HCT116 (cell line): Measurements from ENCODE around the gene SLC35F6. TPM values are rescaled to one million over a fixed set of nuclear protein-coding genes. Genes with fewer than 3 reads are reported as not detected.

Source experiments
- ATAC-seq: fragments of 200-7000 bp; cut with Tn5 transposase; 2 replicates; pipeline ENCODE4 v1.9.1; 2020; ENCODE audit warnings: mild to moderate bottlenecking, moderate library complexity
- BruUV-seq: library from RNA; stranded (reverse); fragments of 400-500 nt; replicated peaks from 2 replicates; lab custom pipeline; 2021; lab: Mats Ljungman, UMichigan
- CTCF ChIA-PET: fragments of 300-600 bp; sonication (Branson Sonifier 250); formaldehyde crosslinking; loops from one replicate; lab custom pipeline; 2021; ENCODE audit warnings: antibody characterized with exemption; lab: Charles Lee
- POLR2A ChIA-PET: fragments of 300-600, 350-600 bp; sonication (Branson Sonifier 250); formaldehyde crosslinking; loops from one replicate; lab custom pipeline; 2021; ENCODE audit warnings: antibody characterized with exemption; lab: Charles Lee
- RAD21 ChIA-PET, 2 experiments: fragments of 300-600 bp; sonication (Branson Sonifier 250); formaldehyde crosslinking; loops; one replicate each; lab custom pipeline; 2023; ENCODE audit warnings: low total read pairs in 2 of 2; ENCODE audit not compliant: uncharacterized antibody in 2 of 2, unreplicated experiment in 2 of 2, low non-redundant PET in 1 of 2; lab: Charles Lee
- DNase-seq: peaks from one replicate; pipeline ENCODE4 v3.0.0-alpha.2; 2010; ENCODE audit warnings: low read depth, low spot score
- H2AFZ ChIP-seq: fragments of 200-600 bp; shearing (Covaris generic), sonication (generic); 2 replicates; pipeline ENCODE4 v1.6.1; 2017; ENCODE audit warnings: low read depth, mixed run types, mixed read lengths, antibody characterized with exemption, low read length; ENCODE audit not compliant: poor library complexity, severe bottlenecking
- H3K27ac ChIP-seq: 2 replicates; pipeline ENCODE4 v1.5.1; 2012; ENCODE audit warnings: low read depth, low read length
- H3K27me3 ChIP-seq: fragments of 200-600 bp; sonication (generic); 2 replicates; pipeline ENCODE4 v1.6.1; 2016; ENCODE audit warnings: mixed run types, low read length, mixed read lengths; ENCODE audit not compliant: insufficient read depth
- H3K36me3 ChIP-seq, 2 experiments: fragments of 200-500 bp in 1 of 2; fragments of 200-600 bp in 1 of 2; sonication (Bioruptor generic) in 1 of 2; sonication (generic) in 1 of 2; 2 replicates each; pipeline versions ENCODE4 v1.5.1 to v1.6.1; 2014 to 2016; ENCODE audit warnings: low read length in 2 of 2, inconsistent platforms in 1 of 2, mixed read lengths in 1 of 2, mixed run types in 1 of 2; ENCODE audit not compliant: insufficient read depth in 2 of 2, control insufficient read depth in 1 of 2
- H3K4me1 ChIP-seq, 2 experiments: fragments of 200-600 bp in 1 of 2; sonication (generic) in 1 of 2; 2 replicates each; pipeline versions ENCODE4 v1.5.1 to v1.6.1; 2012 to 2017; ENCODE audit warnings: low read length in 2 of 2, inconsistent platforms in 1 of 2, mild to moderate bottlenecking in 1 of 2, mixed read lengths in 1 of 2, mixed run types in 1 of 2, moderate library complexity in 1 of 2; ENCODE audit not compliant: insufficient read depth in 2 of 2, control insufficient read depth in 1 of 2
- H3K4me2 ChIP-seq: fragments of 200-600 bp; sonication (generic); 2 replicates; pipeline ENCODE4 v1.6.1; 2017; ENCODE audit warnings: mixed run types, low read length, mixed read lengths
- H3K4me3 ChIP-seq, 2 experiments: fragments of 200-600 bp in 1 of 2; sonication (generic) in 1 of 2; replicated peaks in 1 of 2; 2 replicates each; pipeline ENCODE4 v1.5.1; 2011 to 2016; ENCODE audit warnings: low read length in 2 of 2, control low read depth in 1 of 2, low read depth in 1 of 2, mild to moderate bottlenecking in 1 of 2, mixed read lengths in 1 of 2, mixed run types in 1 of 2
- H3K79me2 ChIP-seq: fragments of 200-600 bp; sonication (generic); 2 replicates; pipeline ENCODE4 v1.6.1; 2017; ENCODE audit warnings: mild to moderate bottlenecking, mixed run types, low read length, moderate library complexity, mixed read lengths; ENCODE audit not compliant: insufficient read depth
- H3K9ac ChIP-seq: fragments of 200-600 bp; sonication (generic); 2 replicates; pipeline ENCODE4 v1.6.1; 2016; ENCODE audit warnings: low read length, mixed read lengths
- H3K9me2 ChIP-seq: fragments of 200-600 bp; sonication (generic), shearing (Covaris generic); 2 replicates; pipeline ENCODE4 v1.6.1; 2017; ENCODE audit warnings: mixed run types, mild to moderate bottlenecking, moderate library complexity; ENCODE audit not compliant: insufficient read depth
- H3K9me3 ChIP-seq, 2 experiments: fragments of 200-500 bp in 1 of 2; fragments of 200-600 bp in 1 of 2; sonication (Bioruptor generic) in 1 of 2; sonication (generic) in 1 of 2; 2 replicates each; pipeline ENCODE4 v1.6.1; 2014 to 2017; ENCODE audit warnings: low read length in 2 of 2, mixed read lengths in 2 of 2, inconsistent platforms in 1 of 2, low read depth in 1 of 2, mild to moderate bottlenecking in 1 of 2, mixed run types in 1 of 2, moderate library complexity in 1 of 2; ENCODE audit not compliant: control insufficient read depth in 1 of 2, insufficient read depth in 1 of 2
- H4K20me1 ChIP-seq: fragments of 200-600 bp; sonication (generic), shearing (Covaris generic); 2 replicates; pipeline ENCODE4 v1.6.1; 2017; ENCODE audit warnings: mixed run types, mild to moderate bottlenecking, moderate library complexity; ENCODE audit not compliant: insufficient read depth
- CBX3 ChIP-seq: IDR thresholded peaks from 2 replicates; pipeline ENCODE4 v1.6.1; 2012; ENCODE audit warnings: low read depth
- EZH2phosphoT487 ChIP-seq: fragments of 200-600 bp; IDR thresholded peaks from 2 replicates; pipeline ENCODE4 v1.6.1; 2018; ENCODE audit warnings: antibody characterized with exemption, borderline replicate concordance
- FOSL1 ChIP-seq: IDR thresholded peaks from 2 replicates; pipeline ENCODE4 v1.6.1; 2012; ENCODE audit warnings: low read depth
- POLR2AphosphoS5 ChIP-seq: IDR thresholded peaks from 2 replicates; pipeline ENCODE4 v1.6.1; 2011; ENCODE audit warnings: mild to moderate bottlenecking, low read depth, low read length, moderate library complexity
- TCF7L2 ChIP-seq: IDR thresholded peaks from 2 replicates; pipeline ENCODE4 v1.7.0; 2011; ENCODE audit warnings: borderline replicate concordance, inconsistent platforms; ENCODE audit not compliant: insufficient read depth, insufficient read length; ENCODE audit errors: extremely low read depth
- ZFX ChIP-seq: fragments of 450-650 bp; IDR thresholded peaks from 2 replicates; pipeline ENCODE4 v1.6.1; 2017
- intact Hi-C: fragments of 100-400 bp; cut with micrococcal nuclease; formaldehyde crosslinking; loops from 2 replicates; pipeline ENCODE4 v1.10.0; 2022
- total RNA-seq: library from RNA; stranded (reverse); gene quantifications from one replicate; pipeline ENCODE4 v1.2.1, GENCODE V29; 2021; ENCODE audit not compliant: unreplicated experiment

SLC35F6 gene
- total RNA-seq, 1 experiment from 2014 or later, result 34.5 TPM

GRCh38 chr2:26801328-26801727 is 37.2 kb downstream of the SLC35F6 start:
- intact Hi-C loops, result no loop called here
- POLR2A ChIA-PET, result no interaction called here
- BruUV-seq, result no TSS peak

DNA sequence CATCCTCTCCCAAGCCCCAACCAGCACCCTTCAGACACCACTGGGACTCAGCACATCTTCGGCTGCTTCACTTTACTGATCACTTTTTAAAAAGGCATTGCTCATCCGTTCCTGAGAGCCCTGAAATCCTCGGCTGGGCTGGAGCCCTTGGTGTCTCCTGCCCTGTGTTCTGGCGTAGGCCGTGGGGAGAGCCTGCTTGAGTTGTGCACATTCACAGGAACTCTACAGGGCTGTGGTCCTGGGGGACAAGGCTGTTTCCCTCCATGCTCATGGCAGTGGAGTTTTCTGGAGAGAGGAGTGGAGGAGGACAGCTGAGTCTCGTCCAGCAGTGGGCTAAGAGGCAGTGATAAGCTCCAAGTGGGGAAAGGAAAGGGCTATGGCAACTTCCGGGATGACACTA is 37.7 kb downstream of the SLC35F6 start:
- CTCF ChIA-PET, result no interaction called here
- BruUV-seq, result no TSS peak

More at GRCh38 chr2:26801328-26801727, 37.2 kb downstream of the SLC35F6 start:
- H3K4me2 ChIP-seq, result no peak overlapping the region
- no peak for TF ChIP-seq ZFX
- TF ChIP-seq FOSL1, result no peak
- TF ChIP-seq, all 23 proteins: peak for 0
- CTCF ChIA-PET, result no interaction called here
- RAD21 ChIA-PET, result no interaction called here
- H3K79me2 ChIP-seq, result no peaks in the 10 kb centered on the region
- H3K27ac ChIP-seq, result no peak overlapping the region
- DNase-seq (no peak), ATAC-seq (no peak)
- no peaks in the 10 kb centered on the region for H3K9me3 ChIP-seq
- H3K4me3 ChIP-seq, result no peak overlapping the region
- no peak overlapping the region for H3K9ac ChIP-seq
- no peaks in the 10 kb centered on the region for H3K9me2 ChIP-seq
- no peaks in the 10 kb centered on the region for H4K20me1 ChIP-seq
- peaks cover 2 to 21% of the 10 kb centered on the region in 2 experiments for H3K36me3 ChIP-seq
- H2AFZ ChIP-seq, result no peak overlapping the region
- H3K27me3 ChIP-seq, result no peaks in the 10 kb centered on the region
- peaks cover 0 to 25% of the 10 kb centered on the region in 2 experiments; a peak in 2 of 4 replicates for H3K4me1 ChIP-seq

More for the DNA sequence above, 37.7 kb downstream of the SLC35F6 start:
- Histone ChIP-seq H4K20me1 (no peaks in the 10 kb centered on the region), H3K36me3 (peaks cover 0 to 17% of the 10 kb centered on the region in 2 experiments; a peak in 3 of 4 replicates), H3K79me2 (no peaks in the 10 kb centered on the region), H3K9ac (no peak overlapping the region), H2AFZ (no peak overlapping the region), H3K4me3 (no peak overlapping the region), H3K27me3 (no peaks in the 10 kb centered on the region), H3K4me2 (no peak overlapping the region), H3K4me1 (peaks cover 0 to 25% of the 10 kb centered on the region in 2 experiments; a peak in 2 of 4 replicates), H3K9me3 (no peaks in the 10 kb centered on the region), H3K9me2 (no peaks in the 10 kb centered on the region), H3K27ac (no peak overlapping the region)
- ATAC-seq (no peak), DNase-seq (no peak)
- no peak for TF ChIP-seq TCF7L2
- no peak for TF ChIP-seq EZH2phosphoT487
- TF ChIP-seq CBX3, result no peak
- no peak for TF ChIP-seq POLR2AphosphoS5
- POLR2A ChIA-PET, result no interaction called here
- RAD21 ChIA-PET, result no interaction called here
- intact Hi-C loops, result no loop called here
